ENCODE measurements around the gene SMARCC1.

DNA sequence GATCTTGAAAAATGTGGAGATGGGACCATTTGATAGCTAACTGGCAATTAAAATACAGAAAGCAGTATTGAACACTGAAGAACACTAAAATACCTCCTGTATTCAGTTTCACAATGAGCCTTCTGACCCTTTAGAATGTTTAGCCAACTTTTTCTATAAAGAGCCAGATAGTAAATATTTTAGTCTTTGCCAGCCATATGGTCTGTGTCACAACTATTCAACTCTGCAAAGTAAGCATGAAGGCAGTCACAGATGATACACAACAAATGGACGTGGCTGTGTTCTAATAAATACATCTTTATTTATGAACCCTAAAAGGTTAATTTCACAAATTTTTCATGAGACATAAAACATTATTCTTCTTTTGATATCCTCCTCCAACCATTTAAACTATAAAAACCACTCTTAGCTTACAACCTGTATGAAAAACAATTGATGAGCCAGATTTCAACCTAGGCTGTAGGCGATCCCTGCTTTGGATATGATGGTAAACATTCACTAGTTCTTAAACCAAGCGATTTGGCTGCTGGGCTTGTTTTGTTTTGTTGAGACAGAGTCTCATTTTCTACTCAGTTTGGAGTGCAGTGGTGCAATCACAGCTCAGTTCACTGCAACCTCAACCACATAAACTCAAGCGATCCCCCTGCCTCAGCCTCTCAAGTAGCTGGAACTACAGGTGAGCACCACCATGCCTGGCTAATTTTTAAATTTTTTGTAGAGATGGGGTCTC is 189.5 kb downstream of the SMARCC1 start:
- TF ChIP-seq, protein P1, sequence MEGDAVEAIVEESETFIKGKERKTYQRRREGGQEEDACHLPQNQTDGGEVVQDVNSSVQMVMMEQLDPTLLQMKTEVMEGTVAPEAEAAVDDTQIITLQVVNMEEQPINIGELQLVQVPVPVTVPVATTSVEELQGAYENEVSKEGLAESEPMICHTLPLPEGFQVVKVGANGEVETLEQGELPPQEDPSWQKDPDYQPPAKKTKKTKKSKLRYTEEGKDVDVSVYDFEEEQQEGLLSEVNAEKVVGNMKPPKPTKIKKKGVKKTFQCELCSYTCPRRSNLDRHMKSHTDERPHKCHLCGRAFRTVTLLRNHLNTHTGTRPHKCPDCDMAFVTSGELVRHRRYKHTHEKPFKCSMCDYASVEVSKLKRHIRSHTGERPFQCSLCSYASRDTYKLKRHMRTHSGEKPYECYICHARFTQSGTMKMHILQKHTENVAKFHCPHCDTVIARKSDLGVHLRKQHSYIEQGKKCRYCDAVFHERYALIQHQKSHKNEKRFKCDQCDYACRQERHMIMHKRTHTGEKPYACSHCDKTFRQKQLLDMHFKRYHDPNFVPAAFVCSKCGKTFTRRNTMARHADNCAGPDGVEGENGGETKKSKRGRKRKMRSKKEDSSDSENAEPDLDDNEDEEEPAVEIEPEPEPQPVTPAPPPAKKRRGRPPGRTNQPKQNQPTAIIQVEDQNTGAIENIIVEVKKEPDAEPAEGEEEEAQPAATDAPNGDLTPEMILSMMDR (tag by site-specific recombination; IDR thresholded peaks at IDR 0.05), result no peak
- no peak for TF ChIP-seq ZNF621 (tag by site-specific recombination; IDR thresholded peaks at IDR 0.05)
- no peak for TF ChIP-seq ZNF2 (tag by site-specific recombination; IDR thresholded peaks at IDR 0.05)
- TF ChIP-seq SALL2 (tag by site-specific recombination; IDR thresholded peaks at IDR 0.05; ENCODE audit: borderline replicate concordance), result no peak
- TF ChIP-seq ZNF701 (tag by site-specific recombination; IDR thresholded peaks at IDR 0.05), result no peak
- no peak for TF ChIP-seq ZNF792 (tag by site-specific recombination; IDR thresholded peaks at IDR 0.05)
- no peak for TF ChIP-seq BCL11A (tag by site-specific recombination; IDR thresholded peaks at IDR 0.05; ENCODE audit: low read depth)
- TF ChIP-seq BCL11B (tag by site-specific recombination; IDR thresholded peaks at IDR 0.05; ENCODE audit: low read depth), result no peak
- TF ChIP-seq TCF7L2 (IDR thresholded peaks at IDR 0.05; ENCODE audit: borderline replicate concordance, low read depth, low read length), result no peak
- TF ChIP-seq, protein P2, sequence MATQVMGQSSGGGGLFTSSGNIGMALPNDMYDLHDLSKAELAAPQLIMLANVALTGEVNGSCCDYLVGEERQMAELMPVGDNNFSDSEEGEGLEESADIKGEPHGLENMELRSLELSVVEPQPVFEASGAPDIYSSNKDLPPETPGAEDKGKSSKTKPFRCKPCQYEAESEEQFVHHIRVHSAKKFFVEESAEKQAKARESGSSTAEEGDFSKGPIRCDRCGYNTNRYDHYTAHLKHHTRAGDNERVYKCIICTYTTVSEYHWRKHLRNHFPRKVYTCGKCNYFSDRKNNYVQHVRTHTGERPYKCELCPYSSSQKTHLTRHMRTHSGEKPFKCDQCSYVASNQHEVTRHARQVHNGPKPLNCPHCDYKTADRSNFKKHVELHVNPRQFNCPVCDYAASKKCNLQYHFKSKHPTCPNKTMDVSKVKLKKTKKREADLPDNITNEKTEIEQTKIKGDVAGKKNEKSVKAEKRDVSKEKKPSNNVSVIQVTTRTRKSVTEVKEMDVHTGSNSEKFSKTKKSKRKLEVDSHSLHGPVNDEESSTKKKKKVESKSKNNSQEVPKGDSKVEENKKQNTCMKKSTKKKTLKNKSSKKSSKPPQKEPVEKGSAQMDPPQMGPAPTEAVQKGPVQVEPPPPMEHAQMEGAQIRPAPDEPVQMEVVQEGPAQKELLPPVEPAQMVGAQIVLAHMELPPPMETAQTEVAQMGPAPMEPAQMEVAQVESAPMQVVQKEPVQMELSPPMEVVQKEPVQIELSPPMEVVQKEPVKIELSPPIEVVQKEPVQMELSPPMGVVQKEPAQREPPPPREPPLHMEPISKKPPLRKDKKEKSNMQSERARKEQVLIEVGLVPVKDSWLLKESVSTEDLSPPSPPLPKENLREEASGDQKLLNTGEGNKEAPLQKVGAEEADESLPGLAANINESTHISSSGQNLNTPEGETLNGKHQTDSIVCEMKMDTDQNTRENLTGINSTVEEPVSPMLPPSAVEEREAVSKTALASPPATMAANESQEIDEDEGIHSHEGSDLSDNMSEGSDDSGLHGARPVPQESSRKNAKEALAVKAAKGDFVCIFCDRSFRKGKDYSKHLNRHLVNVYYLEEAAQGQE (tag by site-specific recombination; IDR thresholded peaks at IDR 0.05), result no peak
- TF ChIP-seq, protein P3, sequence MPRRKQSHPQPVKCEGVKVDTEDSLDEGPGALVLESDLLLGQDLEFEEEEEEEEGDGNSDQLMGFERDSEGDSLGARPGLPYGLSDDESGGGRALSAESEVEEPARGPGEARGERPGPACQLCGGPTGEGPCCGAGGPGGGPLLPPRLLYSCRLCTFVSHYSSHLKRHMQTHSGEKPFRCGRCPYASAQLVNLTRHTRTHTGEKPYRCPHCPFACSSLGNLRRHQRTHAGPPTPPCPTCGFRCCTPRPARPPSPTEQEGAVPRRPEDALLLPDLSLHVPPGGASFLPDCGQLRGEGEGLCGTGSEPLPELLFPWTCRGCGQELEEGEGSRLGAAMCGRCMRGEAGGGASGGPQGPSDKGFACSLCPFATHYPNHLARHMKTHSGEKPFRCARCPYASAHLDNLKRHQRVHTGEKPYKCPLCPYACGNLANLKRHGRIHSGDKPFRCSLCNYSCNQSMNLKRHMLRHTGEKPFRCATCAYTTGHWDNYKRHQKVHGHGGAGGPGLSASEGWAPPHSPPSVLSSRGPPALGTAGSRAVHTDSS (tag by site-specific recombination; IDR thresholded peaks at IDR 0.05), result no peak
- TF ChIP-seq KLF7 (tag by site-specific recombination; IDR thresholded peaks at IDR 0.05; ENCODE audit: borderline replicate concordance), result no peak
- TF ChIP-seq ZNF501 (tag by site-specific recombination; IDR thresholded peaks at IDR 0.05), result no peak
